Upper lobe of left lung (tissue), 4 donors: ENCODE results near the gene ZSCAN5B.

Experiments
- CTCF ChIP-seq, 6 experiments: fragments of 450-650 bp in 4 of 6; fragments of 200-600 bp in 2 of 6; sonication (generic) in 2 of 6; IDR thresholded peaks; one replicate each; pipeline ENCODE4 v1.5.1; 2016 to 2019; ENCODE audit warnings: antibody characterized with exemption in 6 of 6
- POLR2AphosphoS5 ChIP-seq, 2 donors: sonication (generic); formaldehyde crosslinking; IDR thresholded peaks; one replicate each; pipeline ENCODE4 v1.5.1; 2017; ENCODE audit warnings: antibody characterized with exemption in 2 of 2

- no peak for TF ChIP-seq POLR2AphosphoS5 (IDR thresholded peaks at IDR 0.05)
- no peak for TF ChIP-seq CTCF (IDR thresholded peaks at IDR 0.05)
Measured at GRCh38 chr19:56149656-56150038, 47.9 kb downstream of the ZSCAN5B start.
